Peyer's patch (tissue), 4 donors: ENCODE results near the gene TXNL1.

Experiments used
- CTCF ChIP-seq, 6 experiments: fragments of 450-650 bp in 4 of 6; fragments of 200-600 bp in 2 of 6; sonication (generic) in 1 of 6; IDR thresholded peaks; one replicate each; pipeline ENCODE4 v1.5.1; 2017 to 2019; ENCODE audit warnings: antibody characterized with exemption in 6 of 6, mild to moderate bottlenecking in 3 of 6, moderate library complexity in 1 of 6
- POLR2A ChIP-seq, 2 donors: fragments of 450-650 bp; IDR thresholded peaks; one replicate each; pipeline ENCODE4 v1.5.1; 2017; ENCODE audit warnings: antibody characterized with exemption in 2 of 2, mild to moderate bottlenecking in 2 of 2, moderate library complexity in 2 of 2

- no peak for TF ChIP-seq CTCF (IDR thresholded peaks at IDR 0.05)
- no peak for TF ChIP-seq POLR2A (IDR thresholded peaks at IDR 0.05)
Measured at GRCh38 chr18:56632070-56633022, 6.0 kb downstream of the TXNL1 start.
